K562 (cell line): ENCODE results near the gene KCNAB2. TPM values are rescaled to one million over a fixed set of nuclear protein-coding genes. Genes with fewer than 3 reads are reported as not detected.
A peak's percentile ranks its signal among the peaks of the same experiment; 100 is the strongest.

Source experiments
- ATAC-seq: fragments of 200-7000 bp; cut with Tn5 transposase; 3 replicates; pipeline ENCODE4 v1.9.1; 2020; ENCODE audit warnings: moderate library complexity
- BruUV-seq: library from RNA; stranded (reverse); fragments of 400-500 nt; replicated peaks from 2 replicates; lab custom pipeline; 2021; lab: Mats Ljungman, UMichigan
- CTCF ChIA-PET: fragments of 300-600 bp; formaldehyde crosslinking; extraction: SDS; loops from one replicate; lab custom pipeline; 2021; ENCODE audit warnings: low intra/inter-chr PET ratio; lab: Yijun Ruan, JAX
- POLR2A ChIA-PET: fragments of 300-600, 350-650 bp; sonication (Branson Sonifier 250); formaldehyde crosslinking; extraction: SDS; loops from one replicate; lab custom pipeline; 2021; ENCODE audit warnings: antibody characterized with exemption, inconsistent platforms; lab: Yijun Ruan, JAX
- DNase-seq, 4 experiments: peaks; one replicate each; pipeline versions ENCODE4 v3.0.0 to v3.0.0-alpha.2; 2011 to 2018; ENCODE audit warnings: low spot score in 3 of 4, mixed read lengths in 3 of 4; ENCODE audit errors: extremely low read depth in 1 of 4
- FAIRE-seq: peaks from 2 replicates; lab custom pipeline; 2011; peaks lifted over from hg19 to GRCh38; lab: Jason Lieb, UNC
- H2AFZ ChIP-seq: 2 replicates; pipeline ENCODE4 v1.6.0; 2011; ENCODE audit warnings: low read depth, low read length, control low read depth, inconsistent platforms
- H3K27ac ChIP-seq: fragments of 200-600 bp; 3 replicates; pipeline ENCODE4 v1.8.0; 2011; ENCODE audit warnings: low read depth, mild to moderate bottlenecking, control low read depth, inconsistent platforms, low read length, moderate library complexity, mixed read lengths; ENCODE audit errors: extremely low read depth
- H3K27me3 ChIP-seq, 2 experiments: fragments of 300-600 bp in 1 of 2; 2 replicates in 1 of 2; 3 replicates in 1 of 2; pipeline versions ENCODE4 v1.6.0 to v1.8.0; 2011; ENCODE audit warnings: inconsistent platforms in 2 of 2, low read length in 2 of 2, mild to moderate bottlenecking in 1 of 2, mixed read lengths in 1 of 2, moderate library complexity in 1 of 2; ENCODE audit not compliant: control insufficient read depth in 2 of 2, insufficient read depth in 2 of 2
- H3K36me3 ChIP-seq: fragments of 300-600 bp; 3 replicates; pipeline ENCODE4 v1.8.0; 2011; ENCODE audit warnings: mild to moderate bottlenecking, low read length, inconsistent platforms; ENCODE audit not compliant: control insufficient read depth, insufficient read depth
- H3K4me1 ChIP-seq, 2 experiments: fragments of 200-600 bp in 1 of 2; replicated peaks in 1 of 2; 2 replicates in 1 of 2; 3 replicates in 1 of 2; pipeline versions ENCODE4 v1.5.1 to v1.8.0; 2011; ENCODE audit warnings: inconsistent platforms in 2 of 2, low read length in 2 of 2, mild to moderate bottlenecking in 1 of 2, mixed read lengths in 1 of 2, moderate library complexity in 1 of 2; ENCODE audit not compliant: control insufficient read depth in 2 of 2, insufficient read depth in 2 of 2
- H3K4me2 ChIP-seq: 2 replicates; pipeline ENCODE4 v1.6.1; 2011; ENCODE audit warnings: low read length, control low read depth, inconsistent platforms, mixed read lengths; ENCODE audit not compliant: insufficient read depth
- H3K4me3 ChIP-seq: fragments of 200-600 bp; sonication (generic), shearing (Covaris generic); 2 replicates; pipeline ENCODE4 v1.5.1; 2016; ENCODE audit warnings: control low read depth, inconsistent platforms
- H3K79me2 ChIP-seq: fragments of 200-600 bp; 3 replicates; pipeline ENCODE4 v1.8.0; 2011; ENCODE audit warnings: low read length, inconsistent platforms; ENCODE audit not compliant: control insufficient read depth, insufficient read depth
- H3K9ac ChIP-seq, 2 experiments: 2 replicates each; pipeline versions ENCODE4 v1.6.0 to v1.6.1; 2011; ENCODE audit warnings: low read depth in 2 of 2, low read length in 2 of 2, control low read depth in 1 of 2, inconsistent platforms in 1 of 2, mild to moderate bottlenecking in 1 of 2, mixed read lengths in 1 of 2; ENCODE audit not compliant: insufficient read depth in 1 of 2
- H3K9me1 ChIP-seq: one replicate; pipeline ENCODE4 v1.6.0; 2011; ENCODE audit warnings: inconsistent platforms, mild to moderate bottlenecking, low read length, moderate library complexity; ENCODE audit not compliant: control insufficient read depth, insufficient read depth
- H3K9me3 ChIP-seq: replicated peaks from 2 replicates; pipeline ENCODE4 v1.5.1; 2011; ENCODE audit warnings: low read depth, low read length, inconsistent platforms; ENCODE audit not compliant: control insufficient read depth, insufficient read depth
- H4K20me1 ChIP-seq: replicated peaks from 2 replicates; pipeline ENCODE4 v1.6.1; 2011; ENCODE audit warnings: low read length, inconsistent platforms, mixed read lengths; ENCODE audit not compliant: control insufficient read depth, insufficient read depth
- DMBX1 ChIP-seq: fragments of 250-450 bp; sonication (Bioruptor Pico); IDR thresholded peaks from 2 replicates; pipeline ENCODE4 v1.8.0; 2022; ENCODE audit warnings: inconsistent platforms, mild to moderate bottlenecking, moderate library complexity, borderline replicate concordance
- GTF3C2 ChIP-seq: IDR thresholded peaks from 3 replicates; pipeline ENCODE4 v1.6.1; 2011; ENCODE audit warnings: borderline replicate concordance, mild to moderate bottlenecking, moderate library complexity; ENCODE audit not compliant: insufficient read length; ENCODE audit errors: extremely low read depth
- NRF1 ChIP-seq, 2 experiments: fragments of 450-650 bp; IDR thresholded peaks in 1 of 2; conservative IDR thresholded peaks in 1 of 2; 2 replicates each; pipeline ENCODE4 v1.6.1; 2014; ENCODE audit warnings: mild to moderate bottlenecking in 2 of 2
- PML ChIP-seq: IDR thresholded peaks from 2 replicates; pipeline ENCODE4 v1.6.1; 2012; ENCODE audit warnings: low read length, inconsistent platforms
- SRSF7 ChIP-seq: fragments of 200-400 bp; formaldehyde crosslinking; optimal IDR thresholded peaks from 2 replicates; pipeline ENCODE3; 2017; ENCODE audit warnings: mild to moderate bottlenecking, low read depth, low read length
- TAF1 ChIP-seq: IDR thresholded peaks from 2 replicates; pipeline ENCODE4 v1.6.1; 2011; ENCODE audit warnings: mild to moderate bottlenecking, low read length, moderate library complexity; ENCODE audit not compliant: insufficient read depth, control insufficient read depth, severe bottlenecking; ENCODE audit errors: extremely low read depth
- USF1 ChIP-seq: sonication (generic); formaldehyde crosslinking; IDR thresholded peaks from 2 replicates; pipeline ENCODE4 v1.9.0; 2022; ENCODE audit warnings: mild to moderate bottlenecking, missing genetic modification reagents
- ZBTB5 ChIP-seq: fragments of 450-650 bp; IDR thresholded peaks from 2 replicates; pipeline ENCODE4 v1.6.1; 2017; ENCODE audit warnings: antibody characterized with exemption
- ZNF146 ChIP-seq: IDR thresholded peaks from one replicate; pipeline ENCODE4 v1.6.1; 2018; ENCODE audit warnings: missing compliant biosample characterization; ENCODE audit not compliant: unreplicated experiment
- ZNF212 ChIP-seq: fragments of 450-650 bp; formaldehyde crosslinking; IDR thresholded peaks from 2 replicates; pipeline ENCODE4 v1.4.0; 2020; ENCODE audit warnings: mild to moderate bottlenecking
- ZNF766 ChIP-seq: fragments of 200-800 bp; sonication (Bioruptor generic); conservative IDR thresholded peaks from 2 replicates; pipeline ENCODE4 v1.6.1; 2016; ENCODE audit warnings: missing genetic modification characterization, missing compliant biosample characterization
- WGBS: fragments of 100-300 bp; shearing (Covaris generic); methylation state at CpG from one replicate; pipeline ENCODE4 v1.1.6; 2016; ENCODE audit warnings: low coverage, mixed read lengths; ENCODE audit not compliant: insufficient coverage; ENCODE audit errors: missing lambda C conversion rate; 5-methylcytosine and 5-hydroxymethylcytosine counted together
- in situ Hi-C: fragments of 300-500 bp; cut with MboI; formaldehyde crosslinking; loops from 4 replicates; pipeline ENCODE4 v1.15.0; 2018; ENCODE audit warnings: inconsistent platforms, mixed read lengths
- intact Hi-C: fragments of 100-400 bp; cut with micrococcal nuclease; formaldehyde crosslinking; loops from 2 replicates; pipeline ENCODE4 v1.14.2; 2022
- polyA plus RNA-seq, 8 experiments: library from polyadenylated mRNA; depleted of rRNA in 4 of 8; stranded (reverse) in 5 of 8; unstranded in 3 of 8; fragments of >200 nt; fragmentation: Nextera tagmentation in 2 of 8; fragmentation: Illumina TruSeq in 1 of 8; extraction: Ambion mirVana in 2 of 8; extraction: Trizol in 1 of 8; gene quantifications; 2 replicates each; pipeline versions ENCODE4 v1.2.1 to v1.2.3, GENCODE V29; 2011 to 2014; ENCODE audit warnings: inconsistent platforms in 1 of 8, missing spikeins in 1 of 8
- total RNA-seq, 7 experiments: library from RNA; depleted of rRNA in 6 of 7; stranded (reverse); fragments of >200 nt in 6 of 7; fragmentation: Illumina TruSeq in 2 of 7; extraction: Trizol in 2 of 7; gene quantifications; 2 replicates each; pipeline versions ENCODE4 v1.2.1 to v1.2.3, GENCODE V29; 2011 to 2021; ENCODE audit warnings: low replicate concordance in 1 of 7

The KCNAB2 gene
- total and polyA plus RNA-seq, 9 of the 15 experiments (the other 6 are each of a cell fraction or from before 2014, with no cell fraction given) = 1.8 to 15.8 (median 7.1) TPM

GRCh38 chr1:6134741-6135510 is 89.2 kb downstream of the KCNAB2 start (continued):
- no peak for TF ChIP-seq USF1
- no peak for TF ChIP-seq SRSF7
- peak; percentile 57 to 70 for TF ChIP-seq NRF1 (conservative IDR thresholded peaks at IDR 0.05 in 1 of 2, IDR thresholded peaks at IDR 0.05 in 1 of 2)

GRCh38 chr1:6136516-6137220 is 91.0 kb downstream of the KCNAB2 start:
- Histone ChIP-seq H3K4me3 (no peak overlapping the region), H3K4me1 (peaks cover 0 to 7% of the 10 kb centered on the region in 2 experiments; a peak in 2 of 5 replicates), H3K36me3 (no peaks in the 10 kb centered on the region), H2AFZ (no peak overlapping the region), H3K27me3 (peaks cover 63 to 83% of the 10 kb centered on the region in 2 experiments), H3K9me1 (no peaks in the 10 kb centered on the region), H3K27ac (no peak overlapping the region), H3K4me2 (no peak overlapping the region), H3K79me2 (no peaks in the 10 kb centered on the region), H3K9ac (no peak overlapping the region), H3K9me3 (peaks cover 7% of the 10 kb centered on the region; the same call in 1 of the 2 replicates), H4K20me1 (peaks cover 17% of the 10 kb centered on the region)
- in situ Hi-C loops (no loop called here), intact Hi-C loops (no loop called here)
- DNase-seq (no peak), ATAC-seq (no peak), FAIRE-seq (no peak)
- CTCF ChIA-PET = interaction anchor here (0.9 kb wide), 1 partner anchor 62 kb away, joined by 3 read pairs; no protein-coding TSS in a partner anchor
- no TSS peak for BruUV-seq
- TF ChIP-seq ZNF766 (no peak), ZBTB5 (no peak), ZNF146 (CRISPR knock-in tag) (no peak), GTF3C2 (no peak), PML (no peak), DMBX1 (CRISPR knock-in tag) (no peak), TAF1 (no peak), ZNF212 (CRISPR knock-in tag) (no peak)
- 1% methylated on average over 16 of the region's 16 CpGs for WGBS
- POLR2A ChIA-PET = no interaction called here
